HG03280 (cell line): Measurements from ENCODE around the gene EPHA7.

Source experiments
- ATAC-seq: cut with Tn5 transposase; IDR thresholded peaks from one replicate; pipeline ENCODE4 v1.9.1; 2021; ENCODE audit warnings: mild to moderate bottlenecking, moderate library complexity; ENCODE audit not compliant: unreplicated experiment

EPHA7 gene

GRCh38 chr6:93419304-93420162, at the start of gene EPHA7:
Gene EPHA7 (minus strand): TSS chr6:93419559. CDS start chr6:93419341, 218 bp downstream.
- peak; percentile 64 for ATAC-seq

- no peak for ATAC-seq
Measured at GRCh38 chr6:93468291-93468690, 48.9 kb upstream of the EPHA7 start.

GRCh38 chr6:93454533-93454932, 35.2 kb upstream of the EPHA7 start:
- ATAC-seq: no peak

GRCh38 chr6:93453956-93454355, 34.6 kb upstream of the EPHA7 start:
- ATAC-seq: no peak

GRCh38 chr6:93447874-93448273, 28.5 kb upstream of the EPHA7 start:
- no peak for ATAC-seq

- no peak for ATAC-seq
Measured at GRCh38 chr6:93437491-93437890, 18.1 kb upstream of the EPHA7 start.

GRCh38 chr6:93433592-93433991, 14.2 kb upstream of the EPHA7 start:
- no peak for ATAC-seq

- no peak for ATAC-seq
Measured at GRCh38 chr6:93424303-93425064, 5.1 kb upstream of the EPHA7 start.

- no peak for ATAC-seq
Measured at GRCh38 chr6:93423542-93423941, 4.2 kb upstream of the EPHA7 start.

- ATAC-seq: no peak
Measured at GRCh38 chr6:93420163-93420795, 920 bp upstream of the EPHA7 start.

GRCh38 chr6:93418408-93419303, 703 bp downstream of the EPHA7 start:
- no peak for ATAC-seq

- no peak for ATAC-seq
Measured at GRCh38 chr6:93418033-93418407, 1.3 kb downstream of the EPHA7 start.

- ATAC-seq: no peak
Measured at GRCh38 chr6:93417421-93418013, 1.8 kb downstream of the EPHA7 start.

GRCh38 chr6:93416571-93417420, 2.6 kb downstream of the EPHA7 start:
- ATAC-seq: no peak

- no peak for ATAC-seq
Measured at GRCh38 chr6:93413190-93413589, 6.2 kb downstream of the EPHA7 start.

GRCh38 chr6:93412452-93412851, 6.9 kb downstream of the EPHA7 start:
- ATAC-seq: no peak

- ATAC-seq: no peak
Measured at GRCh38 chr6:93407186-93407585, 12.2 kb downstream of the EPHA7 start.

- no peak for ATAC-seq
Measured at GRCh38 chr6:93403390-93403789, 16.0 kb downstream of the EPHA7 start.

GRCh38 chr6:93398723-93399122, 20.6 kb downstream of the EPHA7 start:
- no peak for ATAC-seq
